GM23338 (cell line): ENCODE results near the gene ITGA1.

Experiments used
- CTCF ChIP-seq, 2 experiments: fragments of 200-600 bp in 1 of 2; sonication (generic) in 1 of 2; conservative IDR thresholded peaks; 2 replicates each; pipeline versions ENCODE4 v1.5.1 to v1.6.1; 2016 to 2017; ENCODE audit warnings: antibody characterized with exemption in 2 of 2, low read depth in 2 of 2, mild to moderate bottlenecking in 2 of 2, moderate library complexity in 1 of 2
- EZH2 ChIP-seq: fragments of 200-600 bp; sonication (generic); IDR thresholded peaks from one replicate; pipeline ENCODE4 v1.8.0; 2017; ENCODE audit warnings: antibody characterized with exemption, mild to moderate bottlenecking, low read depth; ENCODE audit not compliant: unreplicated experiment
- EZH2phosphoT487 ChIP-seq: fragments of 200-600 bp; sonication (generic); IDR thresholded peaks from one replicate; pipeline ENCODE4 v1.8.1; 2018; ENCODE audit warnings: antibody characterized with exemption; ENCODE audit not compliant: unreplicated experiment
- JUNB ChIP-seq: IDR thresholded peaks from one replicate; pipeline ENCODE4 v1.6.1; 2016; ENCODE audit warnings: antibody characterized with exemption; ENCODE audit not compliant: unreplicated experiment
- NANOG ChIP-seq: IDR thresholded peaks from 2 replicates; pipeline ENCODE4 v1.6.1; 2016; ENCODE audit warnings: antibody characterized with exemption, borderline replicate concordance
- REST ChIP-seq: IDR thresholded peaks from one replicate; pipeline ENCODE4 v1.6.1; 2018; ENCODE audit warnings: antibody characterized with exemption; ENCODE audit not compliant: unreplicated experiment

- TF ChIP-seq REST (no peak), CTCF (conservative IDR thresholded peaks at IDR 0.05; ENCODE audit: low read depth in 2 of 2) (no peak), EZH2 (no peak), EZH2phosphoT487 (no peak), JUNB (no peak), NANOG (no peak)
Measured at GRCh38 chr5:52808316-52808901, 20.7 kb downstream of the ITGA1 start.
